A172 (cell line): ENCODE measurements around the gene HACL1. TPM values are rescaled to one million over a fixed set of nuclear protein-coding genes. Genes with fewer than 3 reads are reported as not detected.
A peak's percentile ranks its signal among the peaks of the same experiment; 100 is the strongest.
"Not testable (repeated sequence)": the region's sequence is repeated elsewhere in the genome, so short reads cannot be mapped to it uniquely, and the experiment has no call there.

Experiments used
- DNase-seq: peaks from one replicate; pipeline ENCODE4 v3.0.0-alpha.2; 2015; ENCODE audit warnings: low spot score
- total RNA-seq: library from RNA; depleted of rRNA; stranded (reverse); fragments of >200 nt; shearing (Covaris generic); gene quantifications from 2 replicates; pipeline ENCODE4 v1.2.3, GENCODE V29; 2014

The HACL1 gene
- total RNA-seq, 1 experiment from 2014 or later = 49.2 TPM

- no peak for DNase-seq
Observed at GRCh38 chr3:15581471-15582394, 19.6 kb downstream of the HACL1 start.

GRCh38 chr3:15579051-15579450 lies 22.3 kb downstream of the HACL1 start:
- DNase-seq = no peak

DNA sequence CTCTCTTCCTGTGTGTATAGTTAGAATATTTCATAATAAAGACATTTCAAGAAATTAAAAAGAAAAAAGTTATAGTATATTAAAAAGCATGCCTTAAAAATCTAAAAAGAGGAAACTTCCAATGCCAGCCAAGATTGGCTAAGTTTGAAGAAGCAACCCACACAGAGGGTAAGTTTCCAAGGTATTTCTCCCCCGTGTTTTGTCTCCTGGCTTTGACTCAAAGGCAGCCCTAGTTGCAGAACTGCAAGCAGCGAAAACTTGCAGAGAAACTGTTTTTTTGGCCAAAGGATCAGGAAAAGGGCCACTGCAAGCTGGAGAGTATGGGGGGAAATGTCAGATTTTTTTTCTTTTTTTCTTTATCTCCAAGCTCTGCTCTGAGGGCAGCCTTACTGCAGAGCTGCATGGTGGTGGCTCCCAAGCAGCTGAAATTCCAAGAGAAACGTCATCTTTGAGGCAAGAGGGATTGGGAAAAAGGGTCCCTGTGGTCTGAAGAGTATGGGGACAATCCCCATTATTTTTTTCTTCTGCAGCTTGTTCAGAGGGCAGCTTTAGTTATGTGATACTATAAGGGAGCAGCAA lies 23.0 kb downstream of the HACL1 start:
- no peak for DNase-seq

- no peak for DNase-seq
Observed at GRCh38 chr3:15576475-15576874, 24.9 kb downstream of the HACL1 start.

DNA sequence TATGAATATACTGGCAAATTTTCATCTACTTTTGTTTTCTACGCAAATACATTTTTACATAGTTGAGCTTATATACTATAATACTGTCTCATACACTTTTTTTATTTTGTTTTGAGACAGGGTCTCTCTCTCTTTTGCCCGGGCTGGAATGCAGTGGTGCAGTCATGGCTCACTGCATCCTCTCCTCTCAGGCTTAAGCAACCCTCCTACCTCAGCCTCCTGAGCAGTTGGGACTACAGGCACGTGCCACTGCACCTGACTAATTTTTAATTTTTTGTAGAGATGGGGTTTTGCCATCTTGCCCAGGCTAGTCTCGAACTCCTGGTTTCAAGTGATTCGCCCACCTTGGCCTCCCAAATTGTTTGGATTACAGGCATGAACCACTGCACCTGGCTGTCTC lies 25.9 kb downstream of the HACL1 start:
- no peak for DNase-seq

GRCh38 chr3:15572138-15572537 lies 29.2 kb downstream of the HACL1 start:
- DNase-seq = no peak

DNA sequence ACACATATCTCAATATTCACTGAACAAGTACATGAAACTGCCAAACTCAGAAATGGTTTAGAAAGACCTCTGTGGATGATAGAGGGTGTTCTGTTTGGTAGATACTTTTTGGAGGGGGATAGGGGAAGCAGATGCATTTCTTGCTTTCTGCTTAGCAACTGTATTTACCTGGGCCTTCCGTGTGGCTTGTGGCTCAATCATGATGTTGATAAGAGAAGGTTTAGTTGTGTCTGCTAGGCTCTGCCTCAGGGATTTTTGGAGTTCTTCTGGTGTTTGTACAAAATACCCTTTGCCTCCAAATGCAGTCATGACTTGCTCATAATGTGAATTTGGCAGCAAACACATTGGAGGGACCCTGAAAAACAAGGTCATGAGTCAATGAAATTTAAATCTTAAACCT lies 38.2 kb downstream of the HACL1 start:
- DNase-seq = no peak

- no peak for DNase-seq
Observed at GRCh38 chr3:15562560-15562959, 38.8 kb downstream of the HACL1 start.

DNA sequence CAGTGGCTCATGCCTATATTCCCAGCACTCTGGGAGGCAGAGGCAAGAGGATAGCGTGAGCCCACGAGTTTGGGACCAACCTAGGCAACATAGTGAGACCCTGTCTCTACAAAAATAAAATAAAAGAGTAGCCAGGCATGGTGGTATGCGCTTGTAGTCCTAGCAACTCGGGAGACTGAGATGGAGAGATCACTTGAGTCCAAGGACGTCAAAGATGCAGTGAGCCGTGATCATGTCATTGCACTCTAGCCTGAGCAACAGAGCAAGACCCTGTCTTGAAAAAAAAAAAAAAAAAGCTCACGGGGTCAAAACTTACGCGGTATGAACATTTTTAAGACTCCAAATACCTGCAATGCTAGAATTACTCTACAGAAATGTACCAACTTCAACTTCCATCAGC lies 42.8 kb downstream of the HACL1 start:
- DNase-seq = no peak

DNA sequence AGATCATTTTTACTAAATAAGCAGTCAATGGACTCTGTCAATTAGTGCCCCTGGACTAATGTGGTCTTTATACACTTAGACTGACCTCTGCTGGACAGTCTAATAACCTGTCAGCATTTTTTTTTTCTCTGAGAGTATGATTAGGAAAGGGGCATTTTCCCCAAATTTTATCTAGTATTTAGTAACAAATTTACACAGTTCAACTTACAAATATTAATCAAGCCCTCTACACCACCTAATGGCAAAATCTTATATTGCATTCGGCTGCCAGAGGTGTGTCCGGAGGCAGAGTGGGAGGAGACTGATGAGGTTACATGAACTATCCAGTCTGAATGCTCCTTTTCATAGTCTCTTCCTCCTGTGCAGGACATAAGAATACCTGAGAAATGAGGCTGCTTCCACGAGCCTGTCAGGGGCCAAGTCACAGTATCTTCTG lies 43.8 kb downstream of the HACL1 start:
- DNase-seq = peak; percentile 73

DNA sequence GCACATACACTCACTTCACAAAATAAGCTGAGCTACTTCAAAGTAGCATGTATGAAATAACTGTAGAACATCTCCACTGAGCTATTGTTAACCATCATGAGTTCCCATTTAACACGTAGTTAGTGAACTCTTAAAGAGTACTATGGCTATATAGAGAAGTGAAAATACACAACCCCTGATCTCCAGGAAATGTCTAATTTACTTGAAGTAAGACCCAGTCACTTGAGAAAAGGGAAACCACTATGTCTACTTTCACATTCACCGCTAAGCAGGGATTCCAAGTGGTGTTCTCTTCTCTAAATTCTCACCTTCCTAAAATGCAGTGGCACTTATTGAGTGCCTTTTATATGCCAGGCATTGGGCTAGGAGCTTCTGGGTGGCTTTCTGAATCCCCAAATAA lies 44.9 kb downstream of the HACL1 start:
- DNase-seq = no peak

- no peak for DNase-seq
Observed at GRCh38 chr3:15553749-15554148, 47.6 kb downstream of the HACL1 start.

DNA sequence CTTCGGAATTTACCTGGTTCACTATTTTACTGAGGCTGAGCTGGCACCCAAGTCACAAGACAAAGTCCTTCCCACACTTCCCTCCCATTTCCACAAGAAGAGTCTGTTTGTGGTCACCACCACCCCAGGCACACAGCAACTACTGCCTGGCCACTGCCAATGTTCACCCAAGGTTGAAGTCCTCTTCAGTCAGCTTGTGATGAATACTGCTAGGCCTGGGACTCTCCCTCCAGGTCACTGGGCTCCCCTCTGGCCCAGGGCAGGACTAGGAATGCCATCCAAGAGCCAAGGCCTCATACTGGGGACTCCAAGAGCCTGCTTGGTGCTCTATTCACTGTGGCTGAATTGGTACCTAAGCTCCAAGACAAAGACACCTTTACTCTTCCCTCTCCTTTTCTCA lies 49.5 kb downstream of the HACL1 start:
- no peak for DNase-seq

DNA sequence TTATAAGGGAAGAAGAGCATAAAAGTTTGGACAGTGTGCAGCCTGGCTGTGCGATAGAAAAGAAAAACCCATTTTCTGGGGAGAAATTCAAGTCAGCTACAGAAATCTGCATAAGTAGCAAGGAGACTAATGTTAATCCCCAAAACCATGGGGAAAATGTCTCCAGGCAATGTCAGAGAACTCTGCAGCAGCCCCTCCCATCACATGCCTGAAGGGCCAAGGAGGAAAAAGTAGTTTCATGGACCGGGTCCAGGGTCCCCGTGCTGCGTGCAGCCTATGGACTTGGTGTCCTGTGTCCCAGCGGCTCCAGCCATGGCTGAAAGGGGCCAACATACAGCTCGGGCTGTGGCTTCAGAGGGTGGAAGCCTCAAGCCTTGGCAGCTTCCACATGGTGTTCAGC lies 51.5 kb downstream of the HACL1 start:
- DNase-seq = no peak

- DNase-seq = no peak
Observed at GRCh38 chr3:15542614-15543013, 58.8 kb downstream of the HACL1 start.

DNA sequence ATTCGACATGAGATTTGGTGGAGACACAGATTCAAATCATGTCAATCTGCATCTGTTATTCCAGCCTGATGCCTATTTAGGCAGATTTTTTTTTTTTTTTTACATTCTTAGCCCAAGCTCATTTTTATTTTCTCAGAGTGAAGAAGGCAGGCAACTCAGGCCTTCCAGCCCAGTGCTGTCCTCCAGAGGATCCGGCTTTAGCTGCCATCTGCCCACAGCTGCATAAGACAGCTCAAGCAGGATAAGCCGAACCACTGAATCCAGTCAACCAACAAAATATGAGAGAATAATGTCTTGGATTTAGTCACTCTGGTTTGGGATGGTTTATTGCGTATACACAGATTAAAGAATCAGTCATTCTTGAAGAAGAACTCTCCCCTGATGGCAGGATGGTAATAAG lies 60.0 kb downstream of the HACL1 start:
- no peak for DNase-seq

GRCh38 chr3:15539066-15539465 lies 62.3 kb downstream of the HACL1 start:
- DNase-seq = no peak

- DNase-seq = no peak
Observed at GRCh38 chr3:15538345-15538744, 63.0 kb downstream of the HACL1 start.

GRCh38 chr3:15536856-15537255 lies 64.5 kb downstream of the HACL1 start:
- no peak for DNase-seq

GRCh38 chr3:15535732-15536131 lies 65.6 kb downstream of the HACL1 start:
- DNase-seq = no peak

- not testable (repeated sequence) for DNase-seq
Observed at GRCh38 chr3:15532614-15533013, 68.8 kb downstream of the HACL1 start.

DNA sequence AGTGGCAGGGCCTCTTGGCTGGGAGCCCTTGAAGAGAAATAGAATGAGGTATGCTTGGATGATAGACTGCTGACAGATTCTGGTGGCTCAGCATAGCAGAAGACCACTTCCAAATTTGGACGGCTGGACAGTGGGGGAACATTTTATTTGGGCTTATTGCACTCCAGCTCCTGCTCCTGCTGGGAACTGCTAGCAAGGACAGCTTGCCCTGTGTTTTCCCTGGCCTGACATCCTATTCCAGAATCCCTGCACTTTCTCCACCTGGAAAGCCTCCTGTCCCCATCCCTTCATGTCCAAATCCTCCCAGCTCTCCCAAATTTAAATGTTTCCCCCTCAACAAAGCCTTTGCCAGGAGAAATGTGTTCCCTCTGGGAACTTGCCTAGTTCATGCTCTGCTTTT lies 70.0 kb downstream of the HACL1 start:
- no peak for DNase-seq

GRCh38 chr3:15528854-15529537 lies 72.4 kb downstream of the HACL1 start:
- DNase-seq = no peak
